OCI-LY3 (cell line): ENCODE data around the gene CLEC16A.

Source experiments
- CTCF ChIP-seq: fragments of 200-600, 300-600 bp; sonication (generic); IDR thresholded peaks from 2 replicates; pipeline ENCODE4 v1.5.1; 2014; ENCODE audit warnings: antibody characterized with exemption, low read length, low read depth
- EZH2phosphoT487 ChIP-seq: fragments of 200-600 bp; shearing (Covaris generic); IDR thresholded peaks from 2 replicates; pipeline ENCODE4 v1.6.1; 2018; ENCODE audit warnings: antibody characterized with exemption, mixed run types, low read depth

- TF ChIP-seq CTCF (no peak), EZH2phosphoT487 (no peak)
These were observed 106.2 kb downstream of the CLEC16A start for GRCh38 chr16:11050536-11050935.
